ENCODE data around the gene UBL4A.
"Not testable (repeated sequence)": the region's sequence is repeated elsewhere in the genome, so short reads cannot be mapped to it uniquely, and the experiment has no call there.

Gene UBL4A

GRCh38 chrX:154507673-154508383 lies 21.4 kb upstream of the UBL4A start:
- DNase-seq (ENCODE audit: low spot score): no peak

GRCh38 chrX:154506483-154507332 lies 20.3 kb upstream of the UBL4A start:
- DNase-seq (ENCODE audit: low spot score): no peak

GRCh38 chrX:154505734-154506133 lies 19.3 kb upstream of the UBL4A start:
- no peak for DNase-seq (ENCODE audit: low spot score)

GRCh38 chrX:154502989-154503388 lies 16.6 kb upstream of the UBL4A start:
- DNase-seq (ENCODE audit: low spot score): no peak

GRCh38 chrX:154502098-154502497 lies 15.7 kb upstream of the UBL4A start:
- DNase-seq (ENCODE audit: low spot score): no peak

- DNase-seq (ENCODE audit: low spot score): not testable (repeated sequence)
Observed at GRCh38 chrX:154501423-154501822, 15.0 kb upstream of the UBL4A start.

- DNase-seq (ENCODE audit: low spot score): not testable (repeated sequence)
Observed at GRCh38 chrX:154496591-154497137, 10.2 kb upstream of the UBL4A start.

- DNase-seq (ENCODE audit: low spot score): no peak
Observed at GRCh38 chrX:154495472-154495922, 9.1 kb upstream of the UBL4A start.

- no peak for DNase-seq (ENCODE audit: low spot score)
Observed at GRCh38 chrX:154494715-154495114, 8.3 kb upstream of the UBL4A start.

- DNase-seq (ENCODE audit: low spot score): peak; percentile 93
Observed at GRCh38 chrX:154490414-154491083, 4.1 kb upstream of the UBL4A start, which contains the start of gene SLC10A3. Gene SLC10A3 (minus strand): TSS chrX:154490629. CDS start chrX:154488940, 1,689 bp downstream.

- peak; percentile 27 for DNase-seq (ENCODE audit: low spot score)
Observed at GRCh38 chrX:154490021-154490413, 3.6 kb upstream of the UBL4A start.

- no peak for DNase-seq (ENCODE audit: low spot score)
Observed at GRCh38 chrX:154489182-154489581, 2.8 kb upstream of the UBL4A start.

- no peak for DNase-seq (ENCODE audit: low spot score)
Observed at GRCh38 chrX:154488336-154489075, 2.1 kb upstream of the UBL4A start.

GRCh38 chrX:154487518-154488290 lies 1.3 kb upstream of the UBL4A start:
- DNase-seq (ENCODE audit: low spot score): no peak

- peak; percentile 9 for DNase-seq (ENCODE audit: low spot score)
Observed at GRCh38 chrX:154486052-154486395, 391 bp downstream of the UBL4A start.

GRCh38 chrX:154485150-154486051 lies 1.0 kb downstream of the UBL4A start:
- no peak for DNase-seq (ENCODE audit: low spot score)

GRCh38 chrX:154484255-154485149 lies 1.9 kb downstream of the UBL4A start:
- no peak for DNase-seq (ENCODE audit: low spot score)

- no peak for DNase-seq (ENCODE audit: low spot score)
Observed at GRCh38 chrX:154483325-154483724, 3.1 kb downstream of the UBL4A start.

- no peak for DNase-seq (ENCODE audit: low spot score)
Observed at GRCh38 chrX:154482786-154483185, 3.6 kb downstream of the UBL4A start.
